ENCODE data around the gene RPL13A.

The RPL13A gene

GRCh38 chr19:49506575-49507105, 19.2 kb downstream of the RPL13A start:
- DNase-seq (ENCODE audit: low read depth in 2 of 2), result no peak

DNA sequence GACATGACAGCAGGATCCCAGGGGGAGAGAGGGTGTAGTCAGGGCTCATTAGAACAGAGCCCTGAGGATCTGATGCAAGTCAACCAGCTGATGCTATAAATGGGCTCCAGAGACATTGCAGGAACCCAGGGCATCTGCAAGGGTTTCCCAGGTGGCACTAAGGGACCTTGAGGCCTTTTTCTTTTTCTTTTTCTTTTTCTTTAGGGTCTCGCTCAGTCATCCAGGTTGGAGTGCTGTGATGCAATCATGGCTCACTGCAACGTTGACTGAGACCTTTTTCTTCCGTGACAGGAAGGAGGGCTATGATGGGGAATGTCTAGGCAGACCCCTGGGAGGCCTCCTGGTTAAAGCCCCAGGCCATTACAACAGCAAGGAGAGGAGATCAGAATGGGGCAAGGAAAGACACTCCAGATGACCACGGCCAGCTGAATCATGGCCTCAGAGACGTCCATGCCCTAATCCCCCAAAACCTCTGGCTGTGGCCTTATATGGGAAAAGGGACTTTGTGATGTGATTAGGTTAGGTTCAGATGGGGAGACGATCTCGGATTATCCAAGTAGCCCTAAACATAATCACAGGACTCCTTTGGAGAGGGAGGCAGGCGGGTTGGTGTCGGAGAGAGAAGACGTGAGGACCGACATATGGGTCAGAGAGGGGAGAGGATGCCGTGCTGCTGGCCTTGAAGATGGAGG, 20.5 kb downstream of the RPL13A start:
- no peak for DNase-seq (ENCODE audit: low read depth in 2 of 2)

DNA sequence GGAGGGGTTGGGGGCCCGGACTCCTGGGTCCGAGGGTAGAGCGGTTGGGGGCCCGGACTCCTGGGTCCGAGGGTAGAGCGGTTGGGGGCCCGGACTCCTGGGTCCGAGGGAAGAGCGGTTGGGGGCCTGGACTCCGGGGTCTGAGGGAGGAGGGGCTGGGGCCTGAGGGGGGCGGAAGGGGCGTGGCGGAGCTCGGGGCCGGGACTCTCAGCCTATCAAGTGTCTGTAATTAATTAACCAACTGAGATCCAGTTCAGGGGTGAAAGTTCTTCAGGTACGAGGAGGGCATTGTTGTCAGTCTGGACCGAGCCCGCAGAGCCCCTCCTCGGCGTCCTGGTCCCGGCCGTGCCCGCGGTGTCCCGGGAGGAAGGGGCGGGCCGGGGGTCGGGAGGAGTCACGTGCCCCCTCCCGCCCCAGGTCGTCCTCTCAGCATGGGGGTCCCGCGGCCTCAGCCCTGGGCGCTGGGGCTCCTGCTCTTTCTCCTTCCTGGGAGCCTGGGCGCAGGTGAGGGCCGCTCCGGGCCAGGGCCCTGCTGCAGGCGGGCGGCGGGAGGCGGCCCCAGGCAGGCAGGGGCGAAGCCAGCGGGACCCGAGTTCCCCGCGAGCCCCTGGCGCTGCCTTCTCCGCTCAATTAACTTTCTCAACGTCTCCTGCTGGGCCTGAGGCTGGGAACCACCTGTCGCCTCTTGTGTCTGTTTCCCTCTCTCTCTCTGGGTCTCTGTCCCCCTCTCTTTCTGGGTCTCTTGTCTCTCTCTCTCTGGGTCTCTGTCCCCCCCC, 25.8 kb downstream of the RPL13A start:
- no peak for DNase-seq (ENCODE audit: low read depth in 2 of 2)

- no peak for DNase-seq (ENCODE audit: low read depth in 2 of 2)
Observed at GRCh38 chr19:49513746-49514118, 26.3 kb downstream of the RPL13A start.

GRCh38 chr19:49514151-49514550, 26.7 kb downstream of the RPL13A start:
- no peak for DNase-seq (ENCODE audit: low read depth in 2 of 2)

- DNase-seq (ENCODE audit: low read depth in 2 of 2), result no peak
Observed at GRCh38 chr19:49515767-49516166, 28.4 kb downstream of the RPL13A start.

DNA sequence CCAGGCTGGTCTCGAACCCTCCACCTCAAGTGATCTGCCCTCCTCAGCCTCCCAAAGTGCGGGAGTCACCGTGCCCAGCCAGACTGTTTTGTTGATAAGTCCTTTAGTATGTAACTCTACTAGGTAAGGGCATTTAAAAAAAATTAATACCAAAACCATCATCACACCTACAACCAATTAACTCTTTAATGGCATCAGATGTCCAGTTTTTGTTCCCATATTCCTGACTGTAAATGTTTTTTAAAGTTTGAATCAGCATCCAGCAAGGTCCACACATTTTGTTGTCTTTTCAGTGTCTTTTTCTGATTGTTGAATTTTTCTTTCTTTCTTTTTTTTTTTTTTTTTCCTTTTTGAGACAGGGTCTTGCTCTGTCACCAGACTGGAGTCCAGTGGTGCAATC, 30.6 kb downstream of the RPL13A start:
- no peak for DNase-seq (ENCODE audit: low read depth in 2 of 2)

GRCh38 chr19:49520705-49521319, 33.4 kb downstream of the RPL13A start:
- no peak for DNase-seq (ENCODE audit: low read depth in 2 of 2)

- no peak for DNase-seq (ENCODE audit: low read depth in 2 of 2)
Observed at GRCh38 chr19:49524812-49525455, 37.5 kb downstream of the RPL13A start.

GRCh38 chr19:49528211-49528771, 40.9 kb downstream of the RPL13A start:
- no peak for DNase-seq (ENCODE audit: low read depth in 2 of 2)

GRCh38 chr19:49530708-49531107, 43.3 kb downstream of the RPL13A start:
- no peak for DNase-seq (ENCODE audit: low read depth in 2 of 2)

- DNase-seq (ENCODE audit: low read depth in 2 of 2), result peak; percentile 68 to 75
Observed at GRCh38 chr19:49533551-49534488, 46.4 kb downstream of the RPL13A start.

GRCh38 chr19:49534632-49535385, 47.4 kb downstream of the RPL13A start:
- no peak for DNase-seq (ENCODE audit: low read depth in 2 of 2)

GRCh38 chr19:49536921-49537462, 49.6 kb downstream of the RPL13A start:
- DNase-seq (ENCODE audit: low read depth in 2 of 2), result no peak

- no peak for DNase-seq (ENCODE audit: low read depth in 2 of 2)
Observed at GRCh38 chr19:49538643-49539042, 51.2 kb downstream of the RPL13A start.

DNA sequence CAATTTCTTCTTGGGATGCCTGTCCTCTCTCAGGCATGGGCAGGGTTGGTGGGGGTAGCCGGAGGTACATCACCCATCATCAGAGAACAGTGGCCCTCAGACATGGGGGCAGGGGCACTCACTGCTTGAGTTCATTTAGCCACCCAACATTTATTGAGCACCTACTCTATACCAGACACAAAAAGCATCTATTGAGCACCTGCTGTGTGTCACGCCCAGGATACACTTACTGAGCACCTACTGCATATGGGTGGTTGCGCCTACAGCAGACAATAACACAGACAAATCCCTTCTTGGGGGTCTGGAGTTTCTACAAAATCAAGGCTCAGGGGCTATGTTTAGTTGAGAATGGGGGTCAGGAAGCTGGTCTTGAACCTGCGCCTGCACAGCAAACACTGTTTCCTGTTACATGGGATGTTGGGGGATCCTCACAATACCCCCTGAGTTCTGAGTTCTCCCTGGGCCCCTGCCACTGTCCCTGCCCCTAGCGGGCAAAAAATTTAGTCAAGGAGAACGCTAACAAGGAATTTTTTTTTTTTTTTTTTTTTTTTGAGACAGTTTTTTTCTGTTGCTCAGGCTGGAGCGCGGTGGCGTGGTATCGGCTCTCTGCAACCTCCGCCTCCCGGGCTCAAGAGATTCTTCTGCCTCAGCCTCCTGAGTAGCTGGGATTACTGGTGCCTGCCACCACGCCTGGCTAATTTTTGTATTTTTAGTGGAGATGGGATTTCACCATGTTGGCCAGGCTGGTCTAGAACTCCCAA, 52.0 kb downstream of the RPL13A start:
- no peak for DNase-seq (ENCODE audit: low read depth in 2 of 2)
